ENCODE data around the gene PEX11B. TPM values are rescaled to one million over a fixed set of nuclear protein-coding genes. Genes with fewer than 3 reads are reported as not detected.

PEX11B gene, protein sequence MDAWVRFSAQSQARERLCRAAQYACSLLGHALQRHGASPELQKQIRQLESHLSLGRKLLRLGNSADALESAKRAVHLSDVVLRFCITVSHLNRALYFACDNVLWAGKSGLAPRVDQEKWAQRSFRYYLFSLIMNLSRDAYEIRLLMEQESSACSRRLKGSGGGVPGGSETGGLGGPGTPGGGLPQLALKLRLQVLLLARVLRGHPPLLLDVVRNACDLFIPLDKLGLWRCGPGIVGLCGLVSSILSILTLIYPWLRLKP
- polyA plus RNA-seq (ENCODE audit: low read depth in 6 of 6): 10 to 100 TPM; 37.9 to 50.8 (median 49.6) TPM

DNA sequence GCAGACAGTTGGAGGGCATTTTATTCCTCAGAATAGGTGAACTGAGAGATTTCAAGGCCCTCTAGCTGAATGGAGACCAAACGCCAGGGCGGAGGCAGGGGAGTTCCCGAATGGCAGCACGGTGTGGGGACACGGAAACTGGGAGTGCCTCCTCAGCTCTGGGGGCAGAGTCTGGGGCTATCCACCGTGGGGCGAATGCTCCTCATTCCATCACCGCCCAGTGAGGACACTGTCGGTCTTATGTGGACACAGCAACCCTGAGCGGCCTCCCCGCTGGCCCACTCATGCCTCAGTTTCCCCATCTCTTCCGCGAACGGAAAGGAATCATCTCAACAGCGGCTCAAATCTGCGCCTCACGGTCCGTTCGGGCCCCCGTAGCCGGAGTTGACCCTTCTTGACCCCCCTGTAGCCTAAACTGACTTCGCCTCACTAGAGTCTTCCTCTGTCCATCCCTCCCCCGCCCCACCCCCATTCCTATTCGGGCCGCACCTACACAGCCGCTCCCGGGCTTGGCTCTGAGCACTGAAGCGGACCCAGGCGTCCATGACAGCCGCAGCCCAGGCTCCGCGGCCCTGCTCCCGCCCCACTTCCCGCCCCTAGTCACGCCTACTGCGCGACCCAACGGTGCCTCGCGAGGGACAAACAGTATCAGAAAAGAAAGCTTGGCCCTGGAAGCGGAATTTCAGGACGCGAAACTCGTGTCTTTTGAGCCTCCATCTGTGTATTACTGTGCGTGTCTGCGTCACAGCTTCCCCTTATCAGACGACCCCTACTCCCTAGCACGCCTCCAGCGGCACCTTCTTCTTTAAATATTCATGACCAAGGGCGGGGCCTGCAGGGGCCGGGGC lies at the start of gene PEX11B:
Gene PEX11B, minus strand, starts transcription at position 574 of the 848 bp plus-strand sequence. Its CDS starts 29 bp downstream, at position 545.
- Mint-ChIP-seq H3K36me3 (peaks cover 13 to 31% of the 10 kb centered on the region in 2 donors), H3K27me3 (no peaks in the 10 kb centered on the region), H3K4me1 (peaks cover 42 to 48% (median 43%) of the 10 kb centered on the region in 3 donors), H3K4me3 (peak within 1 kb of the TSS; percentile 91 to 99 (median 96)), H3K27ac (peak within 1 kb of the TSS; percentile 88 to 96 (median 94)), H3K9me3 (no peaks in the 10 kb centered on the region)
- DNase-seq (peak; percentile 91), ATAC-seq (ENCODE audit: low read depth in 2 of 2) (peak; percentile 86 to 89)

DNA sequence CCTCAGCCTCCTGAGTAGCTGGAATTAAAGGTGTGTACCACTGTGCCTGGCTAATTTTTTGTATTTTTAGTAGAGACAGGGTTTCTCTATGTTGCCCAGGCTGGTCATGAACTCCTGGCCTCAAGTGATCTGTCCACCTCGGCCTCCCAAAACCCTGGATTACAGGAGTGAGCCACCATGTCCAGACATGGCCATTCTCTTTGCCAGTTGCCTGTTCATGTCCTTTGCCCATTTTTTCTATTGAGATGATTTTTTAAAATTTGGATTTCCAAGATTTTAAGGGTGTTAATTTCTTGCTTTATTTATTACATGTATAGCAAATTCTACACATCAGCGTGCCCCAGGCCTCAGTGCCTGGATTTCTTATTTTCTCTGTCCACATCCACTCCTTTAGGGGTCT lies 48.8 kb upstream of the PEX11B start:
- Mint-ChIP-seq H3K27ac (peak overlapping the region in 2 of 6 donors; percentile 63 to 67), H3K36me3 (peaks cover 0 to 6% of the 10 kb centered on the region in 2 donors), H3K4me1 (peaks cover 31 to 49% (median 36%) of the 10 kb centered on the region in 3 donors), H3K27me3 (no peaks in the 10 kb centered on the region), H3K9me3 (peaks cover 0 to 3% (median 0%) of the 10 kb centered on the region in 7 donors), H3K4me3 (peak overlapping the region in 1 of 8 donors; percentile 75)
- DNase-seq: no peak
- no peak for ATAC-seq (ENCODE audit: low read depth in 2 of 2)

DNA sequence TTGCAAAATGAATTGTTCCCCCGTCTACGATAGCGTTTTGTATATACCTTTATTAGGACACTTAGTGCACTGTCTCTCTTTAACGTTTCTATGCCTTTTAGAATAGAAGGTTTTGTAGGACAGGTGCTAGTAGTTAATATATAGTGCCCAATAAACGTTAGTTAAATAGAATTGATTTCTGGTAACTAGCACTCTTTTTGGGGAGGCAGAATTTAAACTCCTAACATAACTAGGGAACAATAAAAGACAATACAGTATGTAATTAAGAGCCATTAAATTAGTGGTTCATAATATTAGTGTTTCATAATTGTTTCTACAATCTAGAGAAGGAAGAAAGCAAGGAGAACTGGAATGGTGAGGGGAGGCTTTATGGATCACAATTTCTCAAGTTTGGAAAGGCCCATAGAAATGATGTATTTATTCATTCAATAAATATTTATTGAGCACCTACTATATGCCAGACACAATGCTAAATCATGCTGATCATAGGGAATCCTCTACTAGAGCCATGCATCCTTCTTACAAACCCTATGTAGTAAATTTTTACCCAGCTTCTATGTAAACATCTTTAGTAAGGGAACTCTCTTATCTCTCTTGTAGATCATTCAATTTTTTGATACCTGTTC lies 46.7 kb upstream of the PEX11B start:
- H3K4me1 Mint-ChIP-seq: peaks cover 45 to 61% (median 53%) of the 10 kb centered on the region in 3 donors
- peaks cover 0 to 6% of the 10 kb centered on the region in 2 donors for H3K36me3 Mint-ChIP-seq
- peak overlapping the region; percentile 92 to 99 (median 98) for H3K4me3 Mint-ChIP-seq
- no peak for ATAC-seq (ENCODE audit: low read depth in 2 of 2)
- no peaks in the 10 kb centered on the region for H3K27me3 Mint-ChIP-seq
- no peak for DNase-seq
- H3K27ac Mint-ChIP-seq: peak overlapping the region; percentile 87 to 99 (median 94)
- peaks cover 0 to 3% (median 0%) of the 10 kb centered on the region in 7 donors for H3K9me3 Mint-ChIP-seq

DNA sequence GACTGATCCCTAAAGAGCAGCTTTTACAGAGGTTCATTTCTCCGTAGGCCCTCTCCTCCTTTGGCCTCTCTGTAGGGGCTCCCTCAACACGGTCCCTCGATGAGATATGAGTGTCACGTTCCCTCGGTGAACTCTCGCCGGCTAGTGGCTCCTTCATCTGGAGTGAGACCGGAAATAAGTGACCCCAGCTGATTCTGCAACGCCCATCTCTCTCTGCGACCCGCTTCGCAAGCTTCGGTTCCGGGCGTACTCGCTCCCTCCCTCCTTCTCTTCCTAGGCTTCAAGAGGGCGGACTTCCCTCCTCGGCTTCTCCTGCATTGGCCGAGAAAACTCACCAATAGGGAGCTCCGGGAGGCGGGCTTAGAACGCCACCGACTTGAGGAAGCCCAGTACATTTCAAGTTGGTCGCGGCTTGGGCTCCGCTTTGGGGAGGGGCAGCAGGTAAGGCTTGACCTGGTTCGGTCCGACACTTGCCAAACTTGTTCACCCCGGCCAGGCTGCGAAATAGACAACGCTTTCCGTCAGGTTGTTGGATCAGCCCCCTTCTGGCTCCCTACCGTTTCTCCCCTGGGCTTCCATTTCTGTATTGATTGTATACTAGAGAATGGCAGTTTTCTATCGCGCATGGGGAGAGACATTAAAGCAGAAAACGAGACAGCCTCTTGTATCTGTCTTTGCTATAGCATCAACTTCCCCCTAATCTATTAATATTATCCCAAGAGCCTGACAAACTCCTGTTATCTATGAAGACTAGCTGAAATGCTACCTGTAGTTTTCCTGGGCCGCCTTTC lies 46.0 kb upstream of the PEX11B start, which contains the start of the genes ANKRD34A and POLR3GL:
Gene ANKRD34A, minus strand, starts transcription at position 248 of the 791 bp plus-strand sequence. CDS start 2,816 bp downstream, outside the sequence.
Gene POLR3GL, plus strand, starts transcription at position 363 of the 791 bp plus-strand sequence. CDS start 10,176 bp downstream, outside the sequence.
- H3K36me3 Mint-ChIP-seq: peaks cover 0 to 6% of the 10 kb centered on the region in 2 donors
- H3K27ac Mint-ChIP-seq: peak within 1 kb of the TSS; percentile 87 to 99 (median 94)
- H3K4me1 Mint-ChIP-seq: peaks cover 51 to 64% (median 56%) of the 10 kb centered on the region in 3 donors
- peaks cover 0 to 3% (median 0%) of the 10 kb centered on the region in 7 donors for H3K9me3 Mint-ChIP-seq
- no peaks in the 10 kb centered on the region for H3K27me3 Mint-ChIP-seq
- H3K4me3 Mint-ChIP-seq: peak within 1 kb of the TSS; percentile 92 to 99 (median 98)
- DNase-seq (peak; percentile 91), ATAC-seq (ENCODE audit: low read depth in 2 of 2) (peak; percentile 89 to 91)

DNA sequence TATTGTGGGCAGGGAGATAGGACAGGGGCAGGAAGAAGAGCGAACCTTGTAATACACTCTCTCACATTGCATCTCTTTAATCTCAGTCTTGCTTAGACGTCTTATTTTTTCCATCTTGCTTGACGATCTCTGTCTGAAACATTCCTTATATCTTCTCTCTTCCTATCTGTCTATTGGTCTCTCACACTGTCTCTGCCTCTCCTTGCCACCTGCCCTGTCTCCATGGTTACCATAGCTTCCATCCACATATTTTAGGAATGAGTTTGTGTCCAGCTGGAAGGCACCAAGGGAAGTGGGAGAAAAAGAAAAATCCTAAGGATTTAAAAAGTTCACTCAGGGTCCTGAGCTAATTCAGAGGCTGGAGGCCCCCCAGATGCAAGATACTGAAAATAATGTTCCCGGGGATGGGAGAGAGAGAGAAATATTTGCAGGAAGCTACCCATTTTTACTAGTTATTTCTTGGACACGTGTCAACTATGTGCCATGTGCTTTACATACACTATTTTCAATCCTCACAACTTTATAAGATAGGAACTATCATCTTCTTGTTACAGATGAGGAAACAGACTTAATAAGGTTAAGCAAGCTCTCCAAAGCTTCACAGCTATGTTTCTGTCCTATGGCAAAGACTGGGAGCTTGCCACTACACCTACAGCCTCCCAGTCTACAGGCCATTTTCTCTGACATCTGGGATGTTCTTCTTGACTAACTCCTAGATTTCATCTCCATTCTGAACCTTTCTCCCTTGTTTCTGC lies 44.9 kb upstream of the PEX11B start:
- peaks cover 59 to 70% (median 62%) of the 10 kb centered on the region in 3 donors for H3K4me1 Mint-ChIP-seq

DNA sequence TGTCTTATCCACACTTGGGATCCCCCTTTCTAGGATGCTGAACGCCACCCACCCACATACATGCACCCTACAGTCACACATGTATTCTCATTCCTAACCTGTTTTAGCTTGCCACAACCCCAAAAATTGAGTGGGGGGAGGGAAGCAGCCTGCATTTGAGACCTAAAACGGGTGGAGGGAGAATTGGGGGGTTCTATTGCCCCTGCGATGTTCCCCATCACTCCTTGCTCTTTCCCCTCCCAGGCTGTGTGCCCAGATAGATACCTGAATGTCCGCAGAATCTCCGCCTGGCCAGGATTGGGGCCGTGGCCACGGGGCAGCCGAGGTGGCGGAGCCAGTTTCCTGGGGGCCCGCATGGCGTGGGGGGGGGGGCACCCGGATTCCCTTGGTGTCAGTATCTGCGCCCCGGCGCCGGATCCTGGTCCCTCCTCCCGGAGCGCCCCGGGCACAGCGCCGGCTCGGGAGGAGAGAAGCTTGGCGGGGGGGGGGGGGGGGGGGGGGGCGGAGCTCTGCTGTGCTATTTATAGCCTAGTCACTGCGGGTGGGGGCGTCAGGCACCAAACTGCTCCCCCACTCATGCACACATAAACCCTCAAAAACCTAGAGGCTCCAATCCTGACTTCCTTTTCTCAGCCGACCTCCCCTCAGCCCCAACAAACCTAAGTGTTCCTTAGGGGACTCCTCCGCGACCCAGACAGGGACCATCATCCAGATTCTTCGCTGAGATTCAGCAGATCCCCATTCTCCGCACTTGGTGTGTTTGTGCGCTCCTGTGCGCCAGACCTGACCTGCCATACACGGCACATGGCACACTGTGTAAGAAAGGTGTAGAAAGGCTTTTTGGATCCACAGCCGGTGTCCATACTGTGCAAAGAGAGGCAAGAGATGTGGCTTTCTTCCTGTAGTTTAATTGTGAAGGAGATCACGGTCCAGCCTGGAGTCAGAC lies 43.9 kb upstream of the PEX11B start:
- no peaks in the 10 kb centered on the region for H3K9me3 Mint-ChIP-seq
- ATAC-seq (ENCODE audit: low read depth in 2 of 2) (no peak), DNase-seq (no peak)
- H3K27ac Mint-ChIP-seq: peak overlapping the region in 4 of 6 donors; percentile 36 to 89 (median 50)
- H3K4me3 Mint-ChIP-seq: peak overlapping the region; percentile 92 to 99 (median 98)
- H3K27me3 Mint-ChIP-seq: no peaks in the 10 kb centered on the region
- peaks cover 0 to 1% of the 10 kb centered on the region in 2 donors for H3K36me3 Mint-ChIP-seq
- H3K4me1 Mint-ChIP-seq: peaks cover 61 to 74% (median 65%) of the 10 kb centered on the region in 3 donors

More for the DNA sequence above, 44.9 kb upstream of the PEX11B start:
- peaks cover 0 to 3% (median 0%) of the 10 kb centered on the region in 7 donors for H3K9me3 Mint-ChIP-seq
- ATAC-seq (ENCODE audit: low read depth in 2 of 2) (no peak), DNase-seq (no peak)
- H3K4me3 Mint-ChIP-seq: peak overlapping the region; percentile 92 to 99 (median 98)
- H3K27ac Mint-ChIP-seq: peak overlapping the region; percentile 84 to 97 (median 90)
- peaks cover 0 to 6% of the 10 kb centered on the region in 2 donors for H3K36me3 Mint-ChIP-seq
- no peaks in the 10 kb centered on the region for H3K27me3 Mint-ChIP-seq

DNA sequence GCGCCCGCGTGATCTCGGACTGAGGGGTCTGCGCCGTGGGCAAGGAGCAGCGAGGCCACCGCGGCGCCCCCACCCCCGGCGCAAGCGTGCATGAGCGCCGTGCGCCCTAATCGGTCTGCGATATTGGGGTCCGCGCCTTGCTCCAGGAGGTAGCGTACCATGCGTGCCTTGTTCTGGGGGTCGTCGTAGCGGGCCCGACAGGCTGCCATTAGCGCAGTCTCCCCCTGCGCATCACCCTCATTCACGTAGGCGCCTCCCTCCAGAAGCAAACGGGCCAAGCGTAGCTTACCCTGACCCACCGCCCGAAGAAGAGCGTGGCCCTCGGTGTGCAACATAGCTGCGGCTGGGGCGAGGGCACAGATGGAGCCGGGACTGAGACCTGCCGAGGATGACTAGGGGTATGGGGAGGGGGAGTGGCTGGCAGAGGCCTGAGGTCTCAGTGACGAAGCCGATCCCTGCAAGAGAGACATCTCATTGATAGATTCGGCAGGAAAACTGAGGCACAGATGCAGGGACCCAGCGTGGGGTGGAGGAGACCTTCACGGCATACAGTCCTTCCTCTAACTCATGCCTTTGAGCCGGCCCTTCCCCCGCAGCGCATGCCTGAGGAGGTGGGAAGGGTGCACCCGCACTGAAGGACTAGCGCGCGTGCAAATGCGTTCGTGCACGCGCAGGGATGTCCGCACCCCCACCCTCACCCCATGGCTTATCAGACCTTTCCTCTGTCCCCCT lies 43.1 kb upstream of the PEX11B start:
- no peaks in the 10 kb centered on the region for H3K27me3 Mint-ChIP-seq
- ATAC-seq (ENCODE audit: low read depth in 2 of 2) (no peak), DNase-seq (no peak)
- no peaks in the 10 kb centered on the region for H3K36me3 Mint-ChIP-seq
- H3K9me3 Mint-ChIP-seq: no peaks in the 10 kb centered on the region
- H3K27ac Mint-ChIP-seq: peak overlapping the region in 5 of 6 donors; percentile 23 to 89 (median 58)
- peak overlapping the region; percentile 91 to 98 (median 92) for H3K4me3 Mint-ChIP-seq
- H3K4me1 Mint-ChIP-seq: peaks cover 69 to 77% (median 72%) of the 10 kb centered on the region in 3 donors

DNA sequence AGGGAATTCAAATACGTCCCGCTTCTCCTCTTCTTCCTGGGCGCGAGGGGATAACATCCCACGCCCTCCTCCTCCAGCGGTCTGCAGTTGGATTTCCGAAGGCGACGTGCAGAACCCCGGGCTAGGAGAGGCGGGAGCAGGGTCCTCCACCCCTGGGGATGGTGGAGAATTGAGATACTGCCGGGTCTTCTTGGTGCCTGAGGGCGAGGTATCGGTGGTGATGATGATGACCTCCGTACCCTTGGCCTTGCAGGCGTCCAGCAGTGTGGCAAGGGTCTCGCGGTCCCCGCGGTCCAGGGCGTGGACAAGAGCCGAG lies 42.5 kb upstream of the PEX11B start:
- peak overlapping the region; percentile 91 to 98 (median 92) for H3K4me3 Mint-ChIP-seq
- peaks cover 73 to 80% (median 74%) of the 10 kb centered on the region in 3 donors for H3K4me1 Mint-ChIP-seq
- no peak for DNase-seq
- no peaks in the 10 kb centered on the region for H3K36me3 Mint-ChIP-seq
- no peaks in the 10 kb centered on the region for H3K27me3 Mint-ChIP-seq
- peak overlapping the region in 3 of 6 donors; percentile 83 to 89 (median 89) for H3K27ac Mint-ChIP-seq
- ATAC-seq (ENCODE audit: low read depth in 2 of 2): no peak
- no peaks in the 10 kb centered on the region for H3K9me3 Mint-ChIP-seq

DNA sequence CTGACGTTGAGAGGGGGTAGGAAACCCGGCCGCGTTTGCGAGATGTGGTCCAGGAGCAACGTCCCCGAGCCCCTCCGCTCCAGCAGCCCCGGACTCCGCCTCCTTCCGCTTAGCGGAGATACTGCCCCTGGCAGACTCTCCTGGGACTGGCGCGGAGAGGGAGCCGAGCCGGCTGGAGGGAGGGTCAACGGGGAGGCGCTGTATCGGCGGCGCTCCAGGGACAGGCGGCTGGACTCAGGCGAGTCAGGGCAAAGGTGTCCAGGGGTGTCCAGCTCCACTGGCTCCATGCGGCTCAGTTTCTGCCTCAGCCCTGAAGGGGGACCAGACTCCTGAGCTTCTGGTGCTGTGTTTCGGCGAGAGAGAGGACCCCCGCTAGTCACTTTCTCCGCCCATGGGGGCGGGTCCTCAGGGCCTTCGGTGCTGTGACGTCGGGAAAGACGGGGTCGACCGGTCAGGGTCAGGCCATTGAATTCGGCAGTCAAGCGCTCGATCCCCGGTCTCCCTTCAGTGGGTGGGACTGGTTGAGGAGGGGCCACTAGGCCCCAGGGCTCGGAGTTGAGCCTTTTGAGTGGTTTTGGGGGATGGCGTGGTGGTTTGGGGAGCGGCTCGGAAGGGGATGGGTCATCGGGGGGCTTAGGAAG lies 42.1 kb upstream of the PEX11B start:
- H3K27ac Mint-ChIP-seq: peak overlapping the region in 5 of 6 donors; percentile 64 to 89 (median 87)
- no peaks in the 10 kb centered on the region for H3K9me3 Mint-ChIP-seq
- H3K36me3 Mint-ChIP-seq: no peaks in the 10 kb centered on the region
- DNase-seq (no peak), ATAC-seq (ENCODE audit: low read depth in 2 of 2) (no peak)
- peaks cover 76 to 82% (median 78%) of the 10 kb centered on the region in 3 donors for H3K4me1 Mint-ChIP-seq
- no peaks in the 10 kb centered on the region for H3K27me3 Mint-ChIP-seq
- peak overlapping the region; percentile 91 to 98 (median 92) for H3K4me3 Mint-ChIP-seq

DNA sequence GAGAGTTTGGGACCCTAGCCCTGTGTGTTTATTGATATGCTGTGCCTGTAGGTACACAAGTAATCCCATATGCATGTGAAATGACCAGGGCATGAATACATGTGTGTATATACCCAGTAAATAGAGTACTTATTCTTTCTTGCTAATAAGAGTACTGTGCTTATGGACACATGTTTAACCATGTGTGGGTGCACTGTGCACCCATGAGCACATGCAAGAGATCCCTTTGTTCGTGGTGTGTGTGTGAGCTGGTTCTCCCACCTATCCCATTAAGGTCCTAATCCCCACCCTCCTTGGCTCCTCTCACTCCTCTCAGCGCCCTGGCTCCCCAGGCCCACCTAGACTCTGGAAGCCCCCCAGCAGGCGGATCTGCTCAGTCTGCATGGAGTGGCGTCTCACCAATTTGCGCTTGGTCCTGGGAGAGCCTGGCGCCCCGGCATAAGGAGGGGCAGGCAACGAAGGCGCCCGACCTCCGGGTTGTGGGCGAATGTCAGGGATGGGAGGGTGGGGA lies 41.5 kb upstream of the PEX11B start:
- Mint-ChIP-seq H3K27ac (peak overlapping the region in 3 of 6 donors; percentile 60 to 89 (median 62)), H3K4me1 (peaks cover 78 to 83% (median 83%) of the 10 kb centered on the region in 3 donors), H3K9me3 (no peaks in the 10 kb centered on the region), H3K36me3 (no peaks in the 10 kb centered on the region), H3K27me3 (no peaks in the 10 kb centered on the region), H3K4me3 (peak overlapping the region; percentile 91 to 98 (median 92))
- no peak for ATAC-seq (ENCODE audit: low read depth in 2 of 2)
- DNase-seq: no peak

Measured in naive B cell (primary cell).